Stimulated activated CD4-positive, alpha-beta T cell treated with anti-CD3 and anti-CD28 coated beads, Interleukin-2, amount 100 ng/mL, for 24 hours (primary cell): ENCODE data around the gene NHS.
"Not testable (repeated sequence)": the region's sequence is repeated elsewhere in the genome, so short reads cannot be mapped to it uniquely, and the experiment has no call there.

ENCODE experiments used
- DNase-seq, 2 donors: peaks; one replicate each; pipeline ENCODE4 v3.0.0-alpha.2; 2020

Gene NHS

DNA sequence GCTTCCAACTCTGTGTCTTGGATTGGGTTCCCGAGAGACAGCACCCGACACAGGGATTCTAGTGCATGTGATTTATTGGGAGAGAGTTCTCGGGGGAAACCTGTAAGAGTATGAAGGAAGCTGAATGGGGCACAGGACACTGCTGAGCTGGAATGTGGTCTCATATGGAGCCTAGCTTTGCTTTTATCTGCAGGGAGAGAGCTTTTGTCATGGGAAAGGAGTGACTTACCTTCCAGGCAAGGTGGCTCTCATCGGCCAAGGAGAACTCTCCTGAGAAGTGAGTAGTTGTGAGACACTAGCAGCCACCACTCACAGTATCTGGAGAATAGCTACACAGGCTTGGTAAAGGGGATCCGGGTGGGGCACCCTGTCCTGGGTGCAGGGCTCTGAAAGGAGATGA lies 124.5 kb downstream of the NHS start:
- DNase-seq: no peak

- DNase-seq: no peak
These were observed 125.2 kb downstream of the NHS start for GRCh38 chrX:17500145-17500579.

- no peak for DNase-seq
These were observed 126.7 kb downstream of the NHS start for GRCh38 chrX:17501746-17502145.

- not testable (repeated sequence) for DNase-seq
These were observed 131.4 kb downstream of the NHS start for GRCh38 chrX:17506352-17506751.

DNA sequence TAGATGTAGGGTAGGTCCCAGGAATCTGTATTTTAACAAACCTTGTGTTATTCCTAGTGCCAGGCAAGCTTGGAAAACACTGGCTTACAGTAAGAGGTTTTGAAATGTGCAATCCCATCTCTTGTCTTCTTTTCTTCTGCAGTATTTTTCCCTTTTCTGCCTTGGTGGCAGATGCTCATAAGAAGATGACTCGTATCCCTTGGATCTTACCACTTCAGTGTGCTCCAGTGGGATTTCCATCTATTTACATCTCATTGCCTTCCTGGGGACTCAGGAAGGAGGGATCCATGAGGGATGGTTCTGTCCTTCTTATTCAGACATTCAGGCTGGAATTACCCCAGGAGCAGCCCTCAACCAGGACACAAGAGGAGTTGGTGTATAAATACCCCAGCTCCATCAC lies 136.6 kb downstream of the NHS start:
- no peak for DNase-seq

DNA sequence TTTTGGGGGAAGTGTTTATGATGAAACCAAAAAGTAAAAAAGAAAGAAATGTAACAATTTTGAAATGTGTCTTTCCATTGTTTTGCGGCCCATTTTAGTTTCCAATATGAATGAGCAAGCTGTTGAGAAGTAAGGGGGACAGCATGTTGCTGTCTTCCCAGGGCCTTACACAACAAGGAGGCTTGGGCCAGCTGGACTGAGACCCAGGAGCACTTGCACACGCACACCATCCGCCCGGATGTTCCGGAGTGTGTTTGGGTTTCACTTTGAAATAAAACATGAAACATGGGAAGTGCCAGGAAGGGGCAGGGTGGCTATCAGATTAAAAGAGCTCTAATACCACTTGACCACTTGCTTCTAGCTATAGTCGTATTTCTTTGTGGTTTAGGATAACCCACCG lies 144.4 kb downstream of the NHS start:
- no peak for DNase-seq

DNA sequence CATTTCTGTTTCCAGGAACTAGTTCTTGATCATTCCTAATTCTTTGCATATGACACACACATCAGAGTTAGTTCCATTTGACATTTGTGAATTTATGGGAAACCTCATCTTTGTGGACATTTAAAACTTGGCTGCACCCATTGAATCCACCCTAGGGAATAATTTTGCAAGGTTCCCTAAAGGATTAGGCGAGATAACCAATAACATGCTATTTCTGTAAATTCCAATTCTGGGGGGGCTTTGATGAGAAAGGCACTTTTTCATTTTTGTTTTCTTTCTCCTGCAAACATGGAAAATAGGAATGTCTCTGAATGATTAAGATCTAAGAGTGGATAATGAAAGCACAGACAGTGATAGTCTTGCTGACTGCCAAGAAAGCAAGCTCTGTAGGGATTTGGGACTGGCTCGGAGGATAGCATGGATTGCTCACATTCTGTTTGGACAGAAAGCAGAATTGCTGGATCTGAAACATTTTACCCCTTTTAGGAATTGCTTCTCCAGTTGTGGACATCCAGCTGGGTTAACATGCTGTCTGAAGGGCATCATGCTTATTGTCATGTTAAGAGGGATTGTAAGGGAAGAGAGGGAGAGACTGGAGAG lies 145.1 kb downstream of the NHS start:
- no peak for DNase-seq

DNA sequence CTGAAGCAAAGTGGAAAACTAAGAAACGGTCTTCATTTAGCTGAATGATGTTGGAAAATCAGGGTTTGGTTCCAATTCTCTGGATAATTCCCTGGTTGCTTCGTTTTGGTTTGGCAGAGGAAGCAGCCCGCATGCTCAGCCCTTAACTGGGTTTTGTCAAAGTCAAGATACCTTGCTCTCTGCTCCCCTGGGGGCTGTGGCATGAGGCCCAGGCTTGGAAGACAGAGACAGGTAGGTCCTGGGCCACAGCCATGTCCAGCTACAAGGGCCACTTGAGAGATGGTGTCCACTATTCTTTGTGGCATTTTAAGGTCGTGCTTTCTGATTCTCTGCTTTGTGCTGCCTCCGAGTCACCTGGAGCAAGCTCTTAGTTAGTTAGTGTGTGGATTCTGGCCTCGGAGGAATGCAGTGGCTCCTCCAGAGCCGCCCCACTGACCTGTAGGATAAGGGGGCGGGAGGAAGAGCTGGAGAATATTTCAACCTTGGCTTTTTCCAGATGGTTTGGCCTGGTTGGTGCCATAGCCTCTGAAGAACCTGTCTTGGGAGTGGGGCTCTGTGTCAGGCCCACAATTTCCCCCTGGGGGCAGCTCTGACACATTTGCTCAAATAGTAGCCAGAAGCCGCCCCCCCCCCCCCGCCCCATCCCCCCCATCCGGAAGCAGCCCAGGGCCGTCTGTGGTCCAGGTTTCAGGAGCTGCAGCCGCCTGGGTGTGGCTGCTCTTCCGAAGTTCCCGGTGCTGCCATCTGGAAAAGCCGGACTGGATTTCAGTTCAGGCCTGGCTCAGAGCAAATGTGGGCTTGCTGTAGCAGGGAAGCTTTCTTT lies 147.1 kb downstream of the NHS start:
- no peak for DNase-seq

- no peak for DNase-seq
These were observed 150.3 kb downstream of the NHS start for GRCh38 chrX:17525266-17525665.

DNA sequence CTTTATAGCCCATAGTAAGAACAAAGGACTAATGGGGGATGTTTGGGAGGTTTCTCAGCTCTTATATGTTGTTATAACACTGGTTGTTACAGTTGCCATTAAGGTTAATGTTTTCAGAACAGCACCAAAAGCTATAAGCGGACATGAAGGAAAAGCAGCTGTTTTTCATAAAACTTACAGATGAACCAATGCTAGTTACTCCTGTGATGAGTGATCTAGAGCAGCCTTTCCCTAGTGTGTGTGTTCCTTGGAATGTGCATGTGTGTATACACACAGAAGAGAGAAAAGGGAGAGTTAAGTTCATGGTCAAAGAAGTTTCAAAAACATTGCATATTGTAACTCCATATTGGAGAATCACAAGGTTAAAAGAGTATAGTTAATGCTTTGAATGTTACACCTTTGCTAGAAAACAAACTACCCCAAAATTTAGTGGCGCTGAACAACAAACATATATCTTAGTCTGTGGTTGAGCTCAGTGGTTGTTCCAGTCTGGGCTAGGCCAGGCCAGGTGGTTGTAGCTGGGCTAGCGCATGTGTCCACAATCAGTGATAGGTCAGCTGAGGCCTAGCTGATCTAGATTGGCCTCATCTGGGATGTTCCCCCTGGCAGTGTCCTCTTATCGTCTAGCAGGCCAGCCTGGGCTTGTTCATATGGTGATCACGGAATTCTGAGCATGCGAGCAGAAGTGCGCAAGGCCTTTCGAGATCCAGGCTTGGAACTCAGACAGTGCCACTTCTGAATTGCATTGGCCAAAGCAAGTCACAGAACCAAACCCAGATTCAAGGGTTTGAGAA lies 151.0 kb downstream of the NHS start:
- no peak for DNase-seq

GRCh38 chrX:17527135-17527701 lies 152.2 kb downstream of the NHS start:
- DNase-seq: no peak

GRCh38 chrX:17527922-17528321 lies 152.9 kb downstream of the NHS start:
- no peak for DNase-seq

DNA sequence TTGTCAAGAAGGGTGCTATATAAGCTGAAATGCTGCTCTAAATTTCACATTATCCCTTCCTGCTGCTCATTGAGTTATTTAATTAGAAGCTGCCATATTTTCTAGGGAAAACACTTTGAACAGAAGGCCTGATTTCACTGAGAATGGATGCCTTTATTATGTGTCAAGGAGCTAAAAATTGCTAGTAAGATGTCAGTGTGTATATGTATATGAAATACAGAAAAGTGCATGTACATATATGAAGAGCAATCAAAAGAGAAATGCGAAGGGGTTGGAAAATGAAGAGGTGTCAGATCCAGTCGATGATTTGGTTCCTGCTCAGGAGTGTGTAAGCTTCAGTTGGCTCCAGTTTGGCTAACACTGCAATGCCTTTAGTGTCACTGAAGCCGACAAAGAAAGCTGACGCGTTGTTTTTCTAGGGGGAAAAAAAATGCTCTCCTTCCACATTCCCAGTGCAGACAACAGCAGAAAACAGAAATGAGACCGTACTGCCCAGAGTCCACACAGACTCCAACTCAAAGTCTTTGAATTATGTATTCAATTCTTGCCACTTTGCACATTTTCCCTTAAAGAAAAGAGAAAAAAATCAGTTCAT lies 154.2 kb downstream of the NHS start:
- DNase-seq: no peak

GRCh38 chrX:17531500-17531899 lies 156.5 kb downstream of the NHS start:
- DNase-seq: no peak

DNA sequence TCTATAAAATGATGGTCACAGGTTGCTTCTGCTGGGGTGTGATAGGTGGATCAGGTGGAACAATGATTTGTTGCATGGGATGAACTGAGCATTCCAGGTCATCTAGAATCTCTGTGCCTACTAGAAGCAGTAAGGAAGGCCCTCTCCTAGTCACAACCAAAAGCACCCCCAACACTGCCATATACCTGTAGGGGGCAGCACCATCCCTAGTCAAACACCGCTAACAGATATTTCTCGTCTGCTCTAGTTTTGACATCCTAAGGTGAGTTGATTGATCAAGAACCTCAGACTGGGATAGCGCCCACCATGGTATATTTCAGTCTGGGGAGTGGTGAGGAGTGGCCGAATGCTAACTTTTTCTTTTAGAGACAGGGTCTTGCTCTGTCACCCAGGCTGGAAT lies 160.2 kb downstream of the NHS start:
- peak; percentile 47 to 55 for DNase-seq

- DNase-seq: no peak
These were observed 162.8 kb downstream of the NHS start for GRCh38 chrX:17537723-17538243.

DNA sequence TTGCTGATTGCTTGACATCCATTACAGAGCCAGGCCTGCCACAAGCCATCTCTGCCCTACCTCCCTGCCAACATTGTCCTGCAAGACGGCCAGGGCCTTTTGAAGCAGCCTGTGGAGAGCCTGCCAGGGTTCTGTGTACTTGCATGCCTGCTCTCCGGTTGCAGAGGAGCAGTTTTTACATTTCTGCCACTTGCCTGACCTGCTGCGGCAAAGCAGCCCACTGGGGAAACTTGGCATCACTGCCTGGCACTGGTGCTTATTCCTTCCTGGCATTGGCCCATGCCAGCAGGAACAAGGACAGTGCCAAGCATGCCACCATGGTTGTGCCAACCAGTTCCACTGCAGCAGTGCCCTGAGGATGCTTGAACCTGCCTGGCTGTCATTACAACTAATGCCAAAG lies 167.1 kb downstream of the NHS start:
- no peak for DNase-seq

DNA sequence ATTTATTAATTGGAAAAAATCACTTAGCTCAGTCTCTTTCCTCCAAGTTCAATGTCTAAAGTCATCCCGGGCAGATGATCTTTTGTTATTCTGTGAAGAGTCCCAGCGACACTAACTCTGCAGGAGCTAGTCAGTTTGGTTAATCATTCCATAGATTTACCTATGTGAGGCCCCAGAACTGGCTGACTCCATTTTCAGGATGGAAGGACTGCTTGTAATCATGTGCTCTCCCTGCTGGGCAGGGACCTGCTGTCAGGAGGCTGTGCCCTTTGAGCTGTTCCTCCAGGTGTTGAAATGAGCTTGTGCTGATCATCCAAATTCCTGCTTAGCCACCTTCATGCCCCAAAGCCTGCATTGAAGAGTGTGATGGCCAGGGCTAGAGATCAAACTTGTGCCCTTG lies 169.8 kb downstream of the NHS start:
- no peak for DNase-seq

DNA sequence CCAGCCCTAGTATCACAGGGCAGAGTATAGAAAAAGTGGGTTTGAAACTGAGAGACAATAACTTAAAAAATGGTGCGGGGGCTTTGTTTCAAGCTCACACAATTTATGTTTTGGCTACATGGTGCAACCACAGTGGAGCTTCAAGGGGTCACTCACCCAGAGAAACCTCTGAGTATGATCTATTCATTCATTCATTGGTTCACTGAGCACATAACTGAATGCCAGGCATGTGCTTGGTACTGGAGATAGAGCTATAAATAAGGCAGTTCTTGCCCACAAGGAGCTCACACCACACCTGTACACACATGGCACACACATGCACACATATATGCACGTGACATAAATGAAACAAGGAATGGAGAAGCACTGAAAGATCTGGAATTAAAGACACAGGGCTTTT lies 171.4 kb downstream of the NHS start:
- DNase-seq: no peak

DNA sequence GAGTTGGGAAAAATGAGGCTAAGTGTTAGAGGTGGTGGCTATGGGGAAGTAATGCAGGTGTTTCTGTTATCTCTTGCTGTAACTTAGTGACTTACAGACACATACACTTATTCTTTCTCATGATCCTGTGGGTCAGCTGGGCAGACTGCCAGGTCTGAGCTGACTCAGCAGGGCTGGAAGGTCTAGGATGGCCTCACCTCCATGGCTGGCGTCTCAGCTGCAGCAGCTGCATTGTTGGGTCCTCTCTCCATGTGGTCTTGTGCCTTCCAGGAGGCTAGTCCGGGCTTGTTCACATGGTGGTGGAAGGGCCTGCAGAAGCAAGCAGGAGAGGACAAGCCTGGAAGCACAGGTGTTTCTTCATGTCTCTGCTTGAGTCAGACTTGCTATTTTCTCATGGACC lies 172.7 kb downstream of the NHS start:
- DNase-seq: no peak

DNA sequence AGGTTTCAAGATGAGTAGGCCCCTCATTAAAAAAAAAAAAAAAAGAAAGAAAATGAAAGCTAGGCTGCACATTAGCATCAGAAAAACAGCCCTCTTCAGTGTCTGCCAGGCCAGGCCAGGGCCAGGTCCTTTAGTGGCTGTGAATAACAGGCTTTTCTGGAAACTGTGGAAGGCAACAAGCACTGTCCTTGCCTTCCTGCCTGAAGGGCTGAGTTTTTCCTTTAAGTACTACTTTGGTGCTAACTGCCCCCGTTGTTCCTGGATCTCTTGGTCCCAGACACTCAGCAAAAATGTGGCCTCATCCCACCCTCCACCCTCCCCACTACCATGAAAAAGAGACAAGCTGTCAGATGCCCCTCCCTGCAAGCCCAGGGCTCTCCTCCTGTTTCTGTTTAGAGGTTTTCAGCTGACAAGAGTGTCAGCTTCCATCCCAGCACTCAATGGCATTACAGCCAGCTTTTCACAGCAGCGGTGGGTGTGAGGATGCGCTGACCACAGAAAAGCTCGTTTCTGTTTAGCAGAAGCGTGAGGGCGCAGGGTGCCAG lies 174.2 kb downstream of the NHS start:
- no peak for DNase-seq

DNA sequence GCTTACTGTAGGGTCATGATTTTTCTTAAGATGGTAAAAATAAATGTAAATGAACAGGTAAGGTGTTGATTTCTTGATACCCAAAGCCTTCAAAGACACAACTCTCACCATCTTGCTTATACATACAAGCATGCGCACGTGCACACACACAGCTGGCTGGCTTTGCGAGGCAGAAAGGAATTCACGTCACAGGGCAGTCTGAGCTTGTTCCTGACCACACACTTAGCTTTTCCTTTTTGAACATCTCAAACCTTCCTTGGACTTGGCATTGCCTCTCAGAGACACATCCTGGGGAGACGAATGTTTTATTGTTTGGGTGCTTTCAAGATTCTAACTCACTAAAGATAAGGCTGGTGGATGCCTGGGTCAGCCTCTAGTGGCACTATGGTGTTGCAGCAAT lies 175.0 kb downstream of the NHS start:
- no peak for DNase-seq
